Measurements from ENCODE around the gene OR51E1. TPM values are rescaled to one million over a fixed set of nuclear protein-coding genes. Genes with fewer than 3 reads are reported as not detected.
A peak's percentile ranks its signal among the peaks of the same experiment; 100 is the strongest.

OR51E1 gene
- total and polyA plus RNA-seq, 7 donors = 0.23 to 2.2 (median 0.94) TPM; not detected in 1

- 24 to 69% methylated on average over 9 of the region's 9 CpGs for WGBS, 2 donors
Observed at GRCh38 chr11:4619514-4619913, 24.3 kb upstream of the OR51E1 start.

GRCh38 chr11:4626207-4627099 is 17.3 kb upstream of the OR51E1 start:
- Histone ChIP-seq H3K36me3 (no peaks in the 10 kb centered on the region), H3K27me3 (no peaks in the 10 kb centered on the region), H3K27ac (no peak overlapping the region), H3K9me3 (no peaks in the 10 kb centered on the region), H3K4me3 (no peak overlapping the region), H3K4me1 (no peaks in the 10 kb centered on the region)
- 44 to 51% methylated on average over 15 of the region's 15 CpGs for WGBS, 2 donors
- intact Hi-C loops (cut with DNase I) = loop anchor here (2.0 to 5.0 kb wide), 3 partner anchors 200 to 756 kb away; partner anchors contain the start of gene OR51M1
- DNase-seq = peak; percentile 74
- TF ChIP-seq CTCF (IDR thresholded peaks at IDR 0.05) (peak; percentile 15 to 75 (median 60)), POLR2A (IDR thresholded peaks at IDR 0.05) (no peak)

More at GRCh38 chr11:4619514-4619913, 24.3 kb upstream of the OR51E1 start:
- intact Hi-C loops (cut with DNase I) = no loop called here
- H3K36me3 ChIP-seq = no peaks in the 10 kb centered on the region
- no peaks in the 10 kb centered on the region for H3K4me1 ChIP-seq
- H3K4me3 ChIP-seq = no peak overlapping the region
- no peak for TF ChIP-seq EP300 (IDR thresholded peaks at IDR 0.05)
- TF ChIP-seq POLR2AphosphoS5 (IDR thresholded peaks at IDR 0.05) = no peak
- no peak for TF ChIP-seq POLR2A (IDR thresholded peaks at IDR 0.05)
- no peak for TF ChIP-seq CTCF (IDR thresholded peaks at IDR 0.05)
- DNase-seq = no peak
- H3K27me3 ChIP-seq = no peaks in the 10 kb centered on the region
- H3K9me3 ChIP-seq = no peaks in the 10 kb centered on the region
- no peak overlapping the region for H3K27ac ChIP-seq

GRCh38 chr11:4636136-4636535 is 7.6 kb upstream of the OR51E1 start:
- Histone ChIP-seq H3K27ac (no peak overlapping the region), H3K27me3 (no peaks in the 10 kb centered on the region), H3K4me3 (no peak overlapping the region), H3K9me3 (no peaks in the 10 kb centered on the region), H3K4me1 (peaks cover 0 to 12% (median 3%) of the 10 kb centered on the region in 4 donors), H3K36me3 (no peaks in the 10 kb centered on the region)
- no peak for DNase-seq
- intact Hi-C loops (cut with DNase I) = loop anchor here (1.0 to 5.0 kb wide), 2 partner anchors 190 to 371 kb away; no protein-coding TSS in a partner anchor
- WGBS, 2 donors = 56 to 82% methylated on average over 2 of the region's 2 CpGs
- TF ChIP-seq POLR2A (IDR thresholded peaks at IDR 0.05) (no peak), POLR2AphosphoS5 (IDR thresholded peaks at IDR 0.05) (no peak), EP300 (IDR thresholded peaks at IDR 0.05) (no peak), CTCF (IDR thresholded peaks at IDR 0.05) (no peak)

- peak; percentile 80 for DNase-seq
- H3K9me3 ChIP-seq = no peaks in the 10 kb centered on the region
- H3K27ac ChIP-seq = no peak within 1 kb of the TSS
- peak; percentile 62 to 90 (median 85) for TF ChIP-seq CTCF (IDR thresholded peaks at IDR 0.05)
- TF ChIP-seq POLR2A (IDR thresholded peaks at IDR 0.05) = no peak
- H3K27me3 ChIP-seq = no peaks in the 10 kb centered on the region
- peak within 1 kb of the TSS in 2 of 4 donors; percentile 35 for H3K4me3 ChIP-seq
- intact Hi-C loops (cut with DNase I) = loop anchor here (1.0 to 5.0 kb wide), 2 partner anchors 189 to 370 kb away; no protein-coding TSS in a partner anchor
- WGBS, 2 donors = 32 to 36% methylated on average over 21 of the region's 21 CpGs
- peaks cover 0 to 12% (median 3%) of the 10 kb centered on the region in 4 donors for H3K4me1 ChIP-seq
- H3K36me3 ChIP-seq = no peaks in the 10 kb centered on the region
Observed at GRCh38 chr11:4636962-4637661, 6.7 kb upstream of the OR51E1 start, which contains the start of gene OR51D1. Gene OR51D1, plus strand, starts transcription at chr11:4637477. Its CDS starts 2,314 bp downstream, at chr11:4639791.
